Activated CD4-positive, alpha-beta T cell treated with anti-CD3 and anti-CD28 coated beads for 4 hours (primary cell): ENCODE results near the gene GAGE12F.
"Not testable (repeated sequence)": the region's sequence is repeated elsewhere in the genome, so short reads cannot be mapped to it uniquely, and the experiment has no call there.

Source experiments
- DNase-seq, 2 donors: peaks; one replicate each; pipeline ENCODE4 v3.0.0-alpha.2; 2020

Gene GAGE12F

GRCh38 chrX:49560542-49560941 lies at the start of gene GAGE12F:
TSS of gene GAGE12F (plus strand) at chrX:49560842. CDS start at chrX:49561997, 1,155 bp downstream.
- DNase-seq, result not testable (repeated sequence)

DNA sequence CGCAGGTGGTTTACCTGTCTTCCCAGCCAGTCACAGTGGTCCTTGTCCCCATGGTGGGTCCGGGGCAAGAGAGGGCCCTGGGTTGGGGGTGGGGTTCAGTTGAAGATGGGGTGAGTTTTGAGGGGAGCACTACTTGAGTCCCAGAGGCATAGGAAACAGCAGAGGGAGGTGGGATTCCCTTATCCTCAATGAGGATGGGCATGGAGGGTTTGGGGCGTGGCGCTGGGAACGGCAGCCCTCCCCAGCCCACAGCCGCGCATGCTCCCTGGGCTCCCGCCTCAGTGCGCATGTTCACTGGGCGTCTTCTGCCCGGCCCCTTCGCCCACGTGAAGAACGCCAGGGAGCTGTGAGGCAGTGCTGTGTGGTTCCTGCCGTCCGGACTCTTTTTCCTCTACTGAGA lies 28.8 kb upstream of the GAGE12F start, which contains the start of gene GAGE12C:
Gene GAGE12C (plus strand): TSS at position 301 of the 400 bp plus-strand sequence. CDS start 1,155 bp downstream, outside the sequence.
- not testable (repeated sequence) for DNase-seq

DNA sequence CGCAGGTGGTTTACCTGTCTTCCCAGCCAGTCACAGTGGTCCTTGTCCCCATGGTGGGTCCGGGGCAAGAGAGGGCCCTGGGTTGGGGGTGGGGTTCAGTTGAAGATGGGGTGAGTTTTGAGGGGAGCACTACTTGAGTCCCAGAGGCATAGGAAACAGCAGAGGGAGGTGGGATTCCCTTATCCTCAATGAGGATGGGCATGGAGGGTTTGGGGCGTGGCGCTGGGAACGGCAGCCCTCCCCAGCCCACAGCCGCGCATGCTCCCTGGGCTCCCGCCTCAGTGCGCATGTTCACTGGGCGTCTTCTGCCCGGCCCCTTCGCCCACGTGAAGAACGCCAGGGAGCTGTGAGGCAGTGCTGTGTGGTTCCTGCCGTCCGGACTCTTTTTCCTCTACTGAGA lies 19.2 kb upstream of the GAGE12F start, which contains the start of gene GAGE12D:
Gene GAGE12D (plus strand): TSS at position 301 of the 400 bp plus-strand sequence. CDS start 1,155 bp downstream, outside the sequence.
- DNase-seq, result not testable (repeated sequence)

DNA sequence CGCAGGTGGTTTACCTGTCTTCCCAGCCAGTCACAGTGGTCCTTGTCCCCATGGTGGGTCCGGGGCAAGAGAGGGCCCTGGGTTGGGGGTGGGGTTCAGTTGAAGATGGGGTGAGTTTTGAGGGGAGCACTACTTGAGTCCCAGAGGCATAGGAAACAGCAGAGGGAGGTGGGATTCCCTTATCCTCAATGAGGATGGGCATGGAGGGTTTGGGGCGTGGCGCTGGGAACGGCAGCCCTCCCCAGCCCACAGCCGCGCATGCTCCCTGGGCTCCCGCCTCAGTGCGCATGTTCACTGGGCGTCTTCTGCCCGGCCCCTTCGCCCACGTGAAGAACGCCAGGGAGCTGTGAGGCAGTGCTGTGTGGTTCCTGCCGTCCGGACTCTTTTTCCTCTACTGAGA lies 9.7 kb upstream of the GAGE12F start, which contains the start of gene GAGE12E:
Gene GAGE12E (plus strand): TSS at position 301 of the 400 bp plus-strand sequence. CDS start 1,155 bp downstream, outside the sequence.
- DNase-seq, result not testable (repeated sequence)

GRCh38 chrX:49568728-49569127 lies 8.1 kb downstream of the GAGE12F start:
- DNase-seq, result not testable (repeated sequence)

- DNase-seq, result not testable (repeated sequence)
These were observed 8.5 kb downstream of the GAGE12F start for GRCh38 chrX:49569152-49569551.

DNA sequence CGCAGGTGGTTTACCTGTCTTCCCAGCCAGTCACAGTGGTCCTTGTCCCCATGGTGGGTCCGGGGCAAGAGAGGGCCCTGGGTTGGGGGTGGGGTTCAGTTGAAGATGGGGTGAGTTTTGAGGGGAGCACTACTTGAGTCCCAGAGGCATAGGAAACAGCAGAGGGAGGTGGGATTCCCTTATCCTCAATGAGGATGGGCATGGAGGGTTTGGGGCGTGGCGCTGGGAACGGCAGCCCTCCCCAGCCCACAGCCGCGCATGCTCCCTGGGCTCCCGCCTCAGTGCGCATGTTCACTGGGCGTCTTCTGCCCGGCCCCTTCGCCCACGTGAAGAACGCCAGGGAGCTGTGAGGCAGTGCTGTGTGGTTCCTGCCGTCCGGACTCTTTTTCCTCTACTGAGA lies 9.5 kb downstream of the GAGE12F start, which contains the start of gene GAGE12G:
Gene GAGE12G (plus strand): TSS at position 301 of the 400 bp plus-strand sequence. CDS start 1,155 bp downstream, outside the sequence.
- not testable (repeated sequence) for DNase-seq

DNA sequence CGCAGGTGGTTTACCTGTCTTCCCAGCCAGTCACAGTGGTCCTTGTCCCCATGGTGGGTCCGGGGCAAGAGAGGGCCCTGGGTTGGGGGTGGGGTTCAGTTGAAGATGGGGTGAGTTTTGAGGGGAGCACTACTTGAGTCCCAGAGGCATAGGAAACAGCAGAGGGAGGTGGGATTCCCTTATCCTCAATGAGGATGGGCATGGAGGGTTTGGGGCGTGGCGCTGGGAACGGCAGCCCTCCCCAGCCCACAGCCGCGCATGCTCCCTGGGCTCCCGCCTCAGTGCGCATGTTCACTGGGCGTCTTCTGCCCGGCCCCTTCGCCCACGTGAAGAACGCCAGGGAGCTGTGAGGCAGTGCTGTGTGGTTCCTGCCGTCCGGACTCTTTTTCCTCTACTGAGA lies 19.0 kb downstream of the GAGE12F start, which contains the start of gene GAGE12H:
Gene GAGE12H (plus strand): TSS at position 301 of the 400 bp plus-strand sequence. CDS start 1,155 bp downstream, outside the sequence.
- not testable (repeated sequence) for DNase-seq

DNA sequence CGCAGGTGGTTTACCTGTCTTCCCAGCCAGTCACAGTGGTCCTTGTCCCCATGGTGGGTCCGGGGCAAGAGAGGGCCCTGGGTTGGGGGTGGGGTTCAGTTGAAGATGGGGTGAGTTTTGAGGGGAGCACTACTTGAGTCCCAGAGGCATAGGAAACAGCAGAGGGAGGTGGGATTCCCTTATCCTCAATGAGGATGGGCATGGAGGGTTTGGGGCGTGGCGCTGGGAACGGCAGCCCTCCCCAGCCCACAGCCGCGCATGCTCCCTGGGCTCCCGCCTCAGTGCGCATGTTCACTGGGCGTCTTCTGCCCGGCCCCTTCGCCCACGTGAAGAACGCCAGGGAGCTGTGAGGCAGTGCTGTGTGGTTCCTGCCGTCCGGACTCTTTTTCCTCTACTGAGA lies 28.6 kb downstream of the GAGE12F start, which contains the start of gene GAGE2A:
Gene GAGE2A (plus strand): TSS at position 301 of the 400 bp plus-strand sequence. CDS start 1,155 bp downstream, outside the sequence.
- DNase-seq, result not testable (repeated sequence)

DNA sequence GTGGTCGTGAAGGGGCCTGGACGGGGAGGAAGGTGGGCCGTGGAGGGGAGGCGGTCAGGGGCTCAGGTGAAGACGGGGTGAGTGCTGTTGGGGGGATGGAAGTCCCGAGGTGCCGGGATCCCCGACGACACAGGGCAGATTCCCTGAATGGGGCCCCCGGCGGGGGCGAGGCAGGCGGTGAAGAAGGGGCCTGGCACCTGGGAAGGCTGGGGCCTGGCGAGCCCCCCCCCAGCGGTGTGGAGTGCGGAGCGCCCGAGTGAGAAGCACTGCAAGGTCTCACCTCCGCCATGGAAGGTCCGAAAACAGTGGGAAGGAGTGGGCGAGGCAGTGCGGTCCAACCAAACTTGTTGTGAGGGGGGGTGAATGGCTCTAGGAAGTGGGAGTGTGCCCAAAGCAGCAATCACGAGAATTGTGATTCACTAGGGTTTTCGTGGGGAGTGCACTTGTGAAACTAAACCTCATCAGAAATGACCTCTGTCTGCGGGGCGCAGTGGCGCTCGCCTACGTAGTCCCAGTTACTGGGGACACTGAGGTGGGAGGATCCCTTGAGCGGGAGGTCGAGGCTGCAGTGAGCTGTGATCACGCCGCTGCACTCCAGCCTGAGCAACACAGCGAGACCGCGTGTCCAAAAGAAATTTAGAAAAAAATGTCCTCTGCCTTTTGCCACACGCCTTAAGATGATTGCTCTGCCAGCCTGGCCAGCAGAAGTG lies 29.3 kb downstream of the GAGE12F start:
- DNase-seq, result peak in 1 of 2 donors; percentile 1

DNA sequence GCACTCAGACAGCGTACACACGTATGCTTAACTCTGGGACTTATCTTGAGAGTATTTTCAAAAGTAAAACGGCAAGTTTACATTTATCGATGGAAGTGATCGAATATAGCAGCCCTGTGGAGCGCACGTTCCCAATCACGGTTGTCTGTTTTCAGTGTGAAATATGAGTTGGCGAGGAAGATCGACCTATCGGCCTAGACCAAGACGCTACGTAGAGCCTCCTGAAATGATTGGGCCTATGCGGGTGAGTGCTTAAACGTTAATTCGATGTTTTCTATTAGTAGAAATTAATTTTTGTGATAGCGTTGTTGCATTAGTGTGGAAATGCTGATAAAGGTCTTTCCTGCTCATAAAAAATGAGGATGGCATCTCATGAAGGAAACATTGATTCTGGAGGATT lies 29.8 kb downstream of the GAGE12F start:
- DNase-seq, result not testable (repeated sequence)

DNA sequence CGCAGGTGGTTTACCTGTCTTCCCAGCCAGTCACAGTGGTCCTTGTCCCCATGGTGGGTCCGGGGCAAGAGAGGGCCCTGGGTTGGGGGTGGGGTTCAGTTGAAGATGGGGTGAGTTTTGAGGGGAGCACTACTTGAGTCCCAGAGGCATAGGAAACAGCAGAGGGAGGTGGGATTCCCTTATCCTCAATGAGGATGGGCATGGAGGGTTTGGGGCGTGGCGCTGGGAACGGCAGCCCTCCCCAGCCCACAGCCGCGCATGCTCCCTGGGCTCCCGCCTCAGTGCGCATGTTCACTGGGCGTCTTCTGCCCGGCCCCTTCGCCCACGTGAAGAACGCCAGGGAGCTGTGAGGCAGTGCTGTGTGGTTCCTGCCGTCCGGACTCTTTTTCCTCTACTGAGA lies 38.1 kb downstream of the GAGE12F start, which contains the start of gene GAGE1:
Gene GAGE1 (plus strand): TSS at position 301 of the 400 bp plus-strand sequence. CDS start 1,155 bp downstream, outside the sequence.
- not testable (repeated sequence) for DNase-seq

DNA sequence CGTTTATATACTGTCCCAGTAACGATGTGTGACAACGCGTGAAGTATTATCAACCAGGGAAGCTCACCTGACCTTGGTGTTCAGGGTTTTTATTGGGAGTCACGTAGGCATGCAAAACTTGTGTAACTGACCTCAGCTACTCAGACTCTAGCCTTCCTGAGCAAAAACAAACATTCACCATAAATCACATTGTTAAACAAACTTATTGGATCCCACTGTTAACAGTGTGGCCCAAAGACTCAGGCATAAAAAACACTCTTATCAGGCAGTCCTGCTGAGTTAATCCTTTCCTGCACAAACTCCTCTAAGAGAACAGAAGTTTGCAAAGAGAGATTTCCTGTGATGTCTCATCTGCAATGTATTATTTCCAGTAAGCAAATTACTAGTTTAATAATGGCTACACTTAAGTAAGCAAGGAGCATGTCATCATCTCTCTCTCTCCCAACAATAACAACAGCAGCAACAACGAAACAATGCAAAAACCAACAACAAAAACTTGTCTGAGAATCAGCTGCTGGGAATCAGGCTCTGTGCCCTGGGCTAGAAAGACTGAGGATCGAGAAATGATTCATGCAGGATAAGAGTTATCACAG lies 50.2 kb downstream of the GAGE12F start:
- DNase-seq, result no peak
